Spleen (tissue), 11 donors: Measurements from ENCODE around the gene ZNF606. TPM values are rescaled to one million over a fixed set of nuclear protein-coding genes. Genes with fewer than 3 reads are reported as not detected.

ENCODE experiments used
- DNase-seq: peaks from one replicate; pipeline ENCODE4 v3.0.0-alpha.2; 2020
- H3K27ac ChIP-seq, 8 donors: fragments of 200-600 bp; sonication (generic) in 7 of 8; 1 replicate in 4 of 8; 2 replicates in 4 of 8; pipeline versions ENCODE4 v1.5.0 to v1.8.0; 2016 to 2021; ENCODE audit warnings: inconsistent platforms in 4 of 8, mild to moderate bottlenecking in 4 of 8, moderate library complexity in 1 of 8
- H3K27me3 ChIP-seq, 7 donors: fragments of 200-600 bp; sonication (generic) in 6 of 7; replicated peaks in 1 of 7; 1 replicate in 4 of 7; 2 replicates in 3 of 7; pipeline versions ENCODE4 v1.5.0 to v1.8.0; 2016 to 2021; ENCODE audit warnings: inconsistent platforms in 3 of 7, mild to moderate bottlenecking in 1 of 7
- H3K36me3 ChIP-seq, 6 donors: fragments of 200-600 bp; sonication (generic) in 5 of 6; 1 replicate in 4 of 6; 2 replicates in 2 of 6; pipeline versions ENCODE4 v1.5.0 to v1.8.0; 2016 to 2021; ENCODE audit warnings: inconsistent platforms in 2 of 6
- H3K4me1 ChIP-seq, 6 donors: fragments of 200-600 bp; sonication (generic) in 5 of 6; 1 replicate in 3 of 6; 2 replicates in 3 of 6; pipeline versions ENCODE4 v1.5.0 to v1.8.0; 2016 to 2021; ENCODE audit warnings: inconsistent platforms in 3 of 6
- H3K4me3 ChIP-seq, 8 donors: fragments of 200-600 bp; sonication (generic) in 7 of 8; 1 replicate in 4 of 8; 2 replicates in 4 of 8; pipeline versions ENCODE4 v1.5.0 to v1.8.0; 2016 to 2021; ENCODE audit warnings: inconsistent platforms in 4 of 8, mild to moderate bottlenecking in 4 of 8, moderate library complexity in 2 of 8
- H3K9me3 ChIP-seq, 8 donors: fragments of 200-600 bp; sonication (generic) in 7 of 8; 1 replicate in 4 of 8; 2 replicates in 4 of 8; pipeline versions ENCODE4 v1.5.0 to v1.8.0; 2016 to 2021; ENCODE audit warnings: inconsistent platforms in 4 of 8
- POLR2A ChIP-seq, 3 donors: fragments of 450-650 bp; IDR thresholded peaks; one replicate each; pipeline ENCODE4 v1.5.1; 2017; ENCODE audit warnings: antibody characterized with exemption in 3 of 3, mild to moderate bottlenecking in 1 of 3
- POLR2AphosphoS5 ChIP-seq, 3 donors: sonication (generic); formaldehyde crosslinking; IDR thresholded peaks; one replicate each; pipeline ENCODE4 v1.5.1; 2017; ENCODE audit warnings: antibody characterized with exemption in 3 of 3
- WGBS, 5 donors: extraction: QIAGEN DNeasy Blood & Tissue Kit in 3 of 5; methylation state at CpG; one replicate each; pipeline versions ENCODE4 v1.1.5 to v1.1.7; 2013 to 2018; 5-methylcytosine and 5-hydroxymethylcytosine counted together
- intact Hi-C: fragments of 100-400 bp; cut with DNase I; formaldehyde crosslinking; loops from one replicate; pipeline ENCODE4 v1.15.0; 2023; ENCODE audit warnings: low total_unique reads
- polyA plus RNA-seq, 3 donors: library from polyadenylated mRNA; stranded (reverse); fragments of 200-250 nt; gene quantifications; one replicate each; pipeline ENCODE4 v1.2.1, GENCODE V29; 2013
- total RNA-seq, 7 donors: library from RNA; depleted of rRNA in 3 of 7; stranded (reverse); fragments of >200 nt in 3 of 7; fragmentation: NEBNext Ultra II Directional in 4 of 7; extraction: Animal tissue kit (Norgen Biotek cat#: 25700) in 4 of 7; gene quantifications; one replicate each; pipeline versions ENCODE4 v1.1.0 to v1.2.1, GENCODE V29; 2016 to 2021
- TF ChIP-seq, protein P1 (sequence below), 11 experiments: fragments of 200-600 bp in 7 of 11; fragments of 450-650 bp in 4 of 11; sonication (generic) in 4 of 11; IDR thresholded peaks in 8 of 11; conservative IDR thresholded peaks in 3 of 11; 1 replicate in 7 of 11; 2 replicates in 4 of 11; pipeline versions ENCODE4 v1.4.0 to v1.8.0; 2016 to 2021; ENCODE audit warnings: antibody characterized with exemption in 11 of 11, inconsistent platforms in 4 of 11, mild to moderate bottlenecking in 1 of 11
- donor health status: healthy with polysubstance abuse.
- donor health status: DM: no; HTN: no; CAD: no; lungs with moderate emphysema.
- donor health status: DM: no; HTN: no; CAD: no.
- donor health status: Bipolar disorder and iron deficiency.
- donor health status: healthy.
- donor health status: DM: no; HTN: no; CAD: no.
- donor health status: DM: yes; HTN: yes; CAD: no.

The ZNF606 gene
- total and polyA plus RNA-seq, 10 donors = 5.6 to 25.3 (median 16.1) TPM

DNA sequence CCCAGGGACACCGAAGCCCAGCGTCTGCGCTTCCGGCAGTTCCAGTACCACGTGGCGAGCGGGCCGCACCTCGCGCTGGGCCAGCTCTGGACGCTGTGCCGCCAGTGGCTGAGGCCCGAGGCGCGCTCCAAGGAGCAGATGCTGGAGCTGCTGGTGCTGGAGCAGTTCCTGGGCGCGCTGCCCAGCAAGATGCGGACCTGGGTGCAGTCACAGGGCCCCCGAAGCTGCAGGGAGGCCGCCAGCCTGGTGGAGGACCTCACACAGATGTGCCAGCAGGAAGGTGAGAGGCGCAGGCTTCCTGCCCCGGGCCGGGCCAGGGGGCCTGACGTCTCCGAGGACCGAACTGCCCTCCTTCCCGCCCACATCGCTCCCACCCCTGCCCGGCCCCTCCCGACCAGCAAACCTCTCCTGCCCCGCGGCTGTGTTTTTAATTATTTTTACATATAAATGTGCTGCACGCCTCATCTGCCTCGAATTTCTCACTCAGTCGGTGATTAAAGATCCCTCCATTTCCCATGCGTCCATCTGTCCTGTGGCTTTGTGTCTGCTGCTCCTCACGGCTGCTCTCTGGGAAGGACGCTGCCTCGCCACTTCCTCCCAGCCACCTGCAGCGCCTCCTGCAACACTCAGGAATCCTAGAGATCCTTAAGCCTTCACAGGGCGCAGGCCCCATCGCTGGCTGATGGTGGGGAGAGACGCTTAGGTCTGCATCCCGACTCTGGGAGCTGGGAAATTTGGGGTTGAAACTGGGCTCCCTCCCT lies 35.5 kb upstream of the ZNF606 start:
- 23 to 52% (median 29%) methylated on average over 24 to 44 of the region's 44 CpGs for WGBS, 5 donors
- Histone ChIP-seq H3K4me1 (peaks cover 0 to 6% (median 0%) of the 10 kb centered on the region in 6 donors), H3K36me3 (no peaks in the 10 kb centered on the region), H3K27me3 (peaks cover 0 to 58% (median 19%) of the 10 kb centered on the region in 7 donors), H3K9me3 (peaks cover 0 to 100% (median 89%) of the 10 kb centered on the region in 8 donors), H3K4me3 (no peak overlapping the region), H3K27ac (no peak overlapping the region)
- TF ChIP-seq, protein P1, sequence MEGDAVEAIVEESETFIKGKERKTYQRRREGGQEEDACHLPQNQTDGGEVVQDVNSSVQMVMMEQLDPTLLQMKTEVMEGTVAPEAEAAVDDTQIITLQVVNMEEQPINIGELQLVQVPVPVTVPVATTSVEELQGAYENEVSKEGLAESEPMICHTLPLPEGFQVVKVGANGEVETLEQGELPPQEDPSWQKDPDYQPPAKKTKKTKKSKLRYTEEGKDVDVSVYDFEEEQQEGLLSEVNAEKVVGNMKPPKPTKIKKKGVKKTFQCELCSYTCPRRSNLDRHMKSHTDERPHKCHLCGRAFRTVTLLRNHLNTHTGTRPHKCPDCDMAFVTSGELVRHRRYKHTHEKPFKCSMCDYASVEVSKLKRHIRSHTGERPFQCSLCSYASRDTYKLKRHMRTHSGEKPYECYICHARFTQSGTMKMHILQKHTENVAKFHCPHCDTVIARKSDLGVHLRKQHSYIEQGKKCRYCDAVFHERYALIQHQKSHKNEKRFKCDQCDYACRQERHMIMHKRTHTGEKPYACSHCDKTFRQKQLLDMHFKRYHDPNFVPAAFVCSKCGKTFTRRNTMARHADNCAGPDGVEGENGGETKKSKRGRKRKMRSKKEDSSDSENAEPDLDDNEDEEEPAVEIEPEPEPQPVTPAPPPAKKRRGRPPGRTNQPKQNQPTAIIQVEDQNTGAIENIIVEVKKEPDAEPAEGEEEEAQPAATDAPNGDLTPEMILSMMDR (IDR thresholded peaks at IDR 0.05 in 8 of 11, conservative IDR thresholded peaks at IDR 0.05 in 3 of 11) = no peak
- TF ChIP-seq POLR2A (IDR thresholded peaks at IDR 0.05) (no peak), POLR2AphosphoS5 (IDR thresholded peaks at IDR 0.05) (no peak)
- no peak for DNase-seq
- intact Hi-C loops = no loop called here

DNA sequence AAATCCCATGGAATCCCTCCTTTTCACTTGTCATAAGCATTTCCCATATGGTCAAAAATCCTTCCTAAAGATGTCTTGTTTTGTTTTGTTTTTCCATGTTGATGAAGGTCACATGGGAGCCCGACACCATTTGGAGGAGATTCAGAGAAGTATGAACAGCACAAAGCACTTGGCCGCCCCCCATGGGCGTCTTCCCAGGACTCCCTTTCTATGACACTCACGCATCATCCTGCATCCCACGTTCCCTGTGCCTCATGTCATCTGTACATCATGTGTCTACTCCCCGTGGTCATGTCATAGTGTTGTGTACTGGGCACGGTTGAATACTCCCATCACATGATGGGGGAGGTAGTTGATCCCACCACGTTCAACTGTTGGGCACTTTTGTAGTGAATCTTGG lies 33.2 kb upstream of the ZNF606 start:
- TF ChIP-seq, protein P1 (IDR thresholded peaks at IDR 0.05 in 8 of 11, conservative IDR thresholded peaks at IDR 0.05 in 3 of 11) = no peak
- TF ChIP-seq POLR2AphosphoS5 (IDR thresholded peaks at IDR 0.05) (no peak), POLR2A (IDR thresholded peaks at IDR 0.05) (no peak)
- Histone ChIP-seq H3K4me3 (no peak overlapping the region), H3K4me1 (peaks cover 0 to 6% (median 0%) of the 10 kb centered on the region in 6 donors), H3K9me3 (peaks cover 0 to 99% (median 79%) of the 10 kb centered on the region in 8 donors), H3K36me3 (no peaks in the 10 kb centered on the region), H3K27ac (no peak overlapping the region), H3K27me3 (peaks cover 0 to 61% (median 19%) of the 10 kb centered on the region in 7 donors)
- intact Hi-C loops = no loop called here
- no peak for DNase-seq
- 76 to 89% (median 77%) methylated on average over 8 of the region's 8 CpGs for WGBS, 5 donors

DNA sequence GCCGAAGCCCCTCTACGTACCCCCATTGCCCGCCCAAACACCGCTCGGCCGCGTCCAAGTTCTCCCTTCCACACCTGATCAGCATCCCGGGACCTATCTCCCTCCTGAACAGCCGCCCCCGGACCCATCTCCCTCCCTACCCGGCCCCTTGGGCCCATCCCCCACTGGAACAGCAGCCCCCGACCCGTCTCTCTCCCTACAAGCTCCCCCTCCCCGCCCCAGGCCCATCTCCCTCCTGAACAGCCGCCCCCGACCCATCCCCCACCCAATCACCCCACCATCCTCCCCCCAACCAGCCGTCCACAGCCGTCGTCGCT lies 31.8 kb upstream of the ZNF606 start:
- peak overlapping the region in 6 of 8 donors; percentile 16 to 66 (median 41) for H3K4me3 ChIP-seq
- H3K4me1 ChIP-seq = peaks cover 0 to 6% (median 0%) of the 10 kb centered on the region in 6 donors
- H3K36me3 ChIP-seq = no peaks in the 10 kb centered on the region
- H3K27me3 ChIP-seq = peaks cover 0 to 61% (median 19%) of the 10 kb centered on the region in 7 donors
- peak overlapping the region in 1 of 8 donors; percentile 34 for H3K27ac ChIP-seq
- intact Hi-C loops = no loop called here
- TF ChIP-seq, protein P1 (IDR thresholded peaks at IDR 0.05 in 8 of 11, conservative IDR thresholded peaks at IDR 0.05 in 3 of 11) = no peak
- no peak for TF ChIP-seq POLR2AphosphoS5 (IDR thresholded peaks at IDR 0.05)
- no peak for TF ChIP-seq POLR2A (IDR thresholded peaks at IDR 0.05)
- 6 to 18% (median 11%) methylated on average over 20 of the region's 20 CpGs for WGBS, 5 donors
- no peak for DNase-seq
- H3K9me3 ChIP-seq = peaks cover 0 to 99% (median 74%) of the 10 kb centered on the region in 8 donors

DNA sequence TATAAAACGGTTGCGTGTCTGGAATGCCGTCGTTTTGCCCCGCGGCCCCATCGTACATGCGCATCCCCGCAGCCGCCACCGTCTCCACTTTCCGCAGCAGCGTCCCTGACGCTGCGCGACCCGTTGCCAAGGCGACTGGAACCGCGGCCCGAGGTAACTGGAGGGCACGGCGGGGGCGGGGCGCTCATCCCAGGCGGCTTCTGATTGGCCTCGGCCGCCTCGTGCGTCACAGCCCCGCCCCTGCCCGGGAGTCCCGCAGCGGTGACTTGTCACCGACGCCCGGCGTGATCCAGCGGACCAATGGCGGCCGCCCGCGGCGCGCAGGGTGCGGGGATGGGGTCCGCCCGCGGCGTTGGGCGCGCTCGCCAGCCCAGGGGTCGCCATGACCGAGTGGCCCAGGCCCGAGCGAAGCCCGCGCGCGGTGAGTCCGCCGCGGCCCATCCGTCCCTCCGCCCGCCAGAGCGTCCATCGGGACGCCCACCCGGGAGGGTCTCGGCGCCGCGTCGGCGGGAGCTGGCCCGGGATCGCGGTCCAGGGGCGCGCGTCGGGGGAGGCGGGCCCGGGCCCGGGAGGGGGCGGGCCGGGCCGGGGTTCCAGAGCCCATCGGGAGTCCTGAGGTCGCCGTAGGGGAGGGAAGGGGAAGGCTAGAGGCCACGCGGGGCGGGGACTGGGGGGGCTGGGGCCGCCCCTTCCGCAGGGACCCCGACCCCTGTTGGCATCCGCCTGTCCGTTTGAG lies 31.3 kb upstream of the ZNF606 start, which contains the start of gene ZSCAN1:
TSS of gene ZSCAN1 (plus strand) at position 285 of the 736 bp plus-strand sequence. CDS start 3,812 bp downstream, outside the sequence.
- peak within 1 kb of the TSS; percentile 15 to 66 (median 30) for H3K4me3 ChIP-seq
- H3K27ac ChIP-seq = peak within 1 kb of the TSS in 1 of 8 donors; percentile 34
- intact Hi-C loops = no loop called here
- DNase-seq = peak; percentile 77
- no peaks in the 10 kb centered on the region for H3K36me3 ChIP-seq
- TF ChIP-seq POLR2A (IDR thresholded peaks at IDR 0.05) (no peak), POLR2AphosphoS5 (IDR thresholded peaks at IDR 0.05) (peak in 2 of 3 donors; percentile 48 to 64)
- TF ChIP-seq, protein P1 (IDR thresholded peaks at IDR 0.05 in 8 of 11, conservative IDR thresholded peaks at IDR 0.05 in 3 of 11) = no peak
- peaks cover 0 to 99% (median 70%) of the 10 kb centered on the region in 8 donors for H3K9me3 ChIP-seq
- peaks cover 0 to 58% (median 19%) of the 10 kb centered on the region in 7 donors for H3K27me3 ChIP-seq
- 5 to 22% (median 5%) methylated on average over 26 to 101 of the region's 101 CpGs for WGBS, 5 donors
- H3K4me1 ChIP-seq = peaks cover 0 to 6% (median 0%) of the 10 kb centered on the region in 6 donors
